NB4 (cell line): Measurements from ENCODE around the gene TBX6.
A peak's percentile ranks its signal among the peaks of the same experiment; 100 is the strongest.

Experiments used
- DNase-seq: peaks from one replicate; pipeline ENCODE4 v3.0.0; 2010; ENCODE audit warnings: low read depth
- H3K4me3 ChIP-seq: one replicate; pipeline ENCODE4 v1.5.1; 2011; ENCODE audit warnings: mild to moderate bottlenecking, low read depth, low read length, moderate library complexity
- MAX ChIP-seq: IDR thresholded peaks from 2 replicates; pipeline ENCODE4 v1.6.1; 2011; ENCODE audit warnings: low read depth, low read length
- MYC ChIP-seq: IDR thresholded peaks from 2 replicates; pipeline ENCODE4 v1.6.1; 2011; ENCODE audit warnings: low read depth, low read length
- POLR2A ChIP-seq: IDR thresholded peaks from 2 replicates; pipeline ENCODE4 v1.6.1; 2011; ENCODE audit warnings: mild to moderate bottlenecking; ENCODE audit not compliant: insufficient read length; ENCODE audit errors: extremely low read depth
- TF ChIP-seq, protein P1 (sequence below): IDR thresholded peaks from one replicate; pipeline ENCODE4 v1.5.1; 2012; ENCODE audit warnings: low read depth, low read length

Gene TBX6

GRCh38 chr16:30114411-30114810 lies 22.7 kb upstream of the TBX6 start:
- H3K4me3 ChIP-seq = no peak overlapping the region
- no peak for DNase-seq
- TF ChIP-seq POLR2A (no peak), MYC (no peak), MAX (no peak)
- TF ChIP-seq, protein P1, sequence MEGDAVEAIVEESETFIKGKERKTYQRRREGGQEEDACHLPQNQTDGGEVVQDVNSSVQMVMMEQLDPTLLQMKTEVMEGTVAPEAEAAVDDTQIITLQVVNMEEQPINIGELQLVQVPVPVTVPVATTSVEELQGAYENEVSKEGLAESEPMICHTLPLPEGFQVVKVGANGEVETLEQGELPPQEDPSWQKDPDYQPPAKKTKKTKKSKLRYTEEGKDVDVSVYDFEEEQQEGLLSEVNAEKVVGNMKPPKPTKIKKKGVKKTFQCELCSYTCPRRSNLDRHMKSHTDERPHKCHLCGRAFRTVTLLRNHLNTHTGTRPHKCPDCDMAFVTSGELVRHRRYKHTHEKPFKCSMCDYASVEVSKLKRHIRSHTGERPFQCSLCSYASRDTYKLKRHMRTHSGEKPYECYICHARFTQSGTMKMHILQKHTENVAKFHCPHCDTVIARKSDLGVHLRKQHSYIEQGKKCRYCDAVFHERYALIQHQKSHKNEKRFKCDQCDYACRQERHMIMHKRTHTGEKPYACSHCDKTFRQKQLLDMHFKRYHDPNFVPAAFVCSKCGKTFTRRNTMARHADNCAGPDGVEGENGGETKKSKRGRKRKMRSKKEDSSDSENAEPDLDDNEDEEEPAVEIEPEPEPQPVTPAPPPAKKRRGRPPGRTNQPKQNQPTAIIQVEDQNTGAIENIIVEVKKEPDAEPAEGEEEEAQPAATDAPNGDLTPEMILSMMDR = no peak

- TF ChIP-seq MYC = no peak
- TF ChIP-seq MAX = no peak
- TF ChIP-seq, protein P1 = no peak
- TF ChIP-seq POLR2A = no peak
- H3K4me3 ChIP-seq = no peak overlapping the region
- DNase-seq = no peak
These were observed 22.1 kb upstream of the TBX6 start for GRCh38 chr16:30113711-30114333.

DNA sequence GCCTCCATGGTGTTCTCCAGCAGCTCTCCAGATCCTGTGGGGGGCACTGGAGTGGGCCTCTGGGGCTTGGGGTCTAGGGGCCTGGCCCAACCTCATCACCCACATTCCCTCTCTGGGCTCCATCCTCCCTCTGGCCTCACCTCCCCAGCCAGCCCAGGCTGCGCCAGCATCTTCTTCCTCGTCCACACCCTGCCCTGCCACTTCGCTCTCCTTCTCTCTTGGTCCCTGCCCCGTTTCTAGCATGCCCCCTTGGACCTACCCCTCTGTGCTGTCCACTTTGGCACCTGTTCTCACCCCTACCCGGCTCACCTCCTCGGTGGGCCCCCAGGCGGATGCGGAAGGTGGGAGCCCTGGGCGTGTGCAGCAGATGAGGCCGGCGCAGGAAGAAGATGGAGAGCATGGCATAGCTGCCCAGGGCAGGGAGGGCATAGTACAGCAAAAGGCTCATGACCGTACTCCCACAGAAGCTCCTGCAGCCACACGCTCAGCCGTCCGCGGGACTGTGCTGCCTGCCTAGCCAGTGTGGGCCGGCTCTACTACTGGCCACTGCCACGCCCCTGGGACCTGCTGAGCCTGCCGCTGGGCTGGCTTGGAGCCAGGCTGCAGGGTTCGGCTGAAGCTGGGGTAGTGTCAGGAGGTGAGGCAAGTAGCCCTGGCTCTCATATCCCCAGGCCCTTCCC lies 21.4 kb upstream of the TBX6 start, which contains the start of gene GDPD3:
Gene GDPD3, minus strand, starts transcription at position 507 of the 680 bp plus-strand sequence. Its CDS starts 59 bp downstream, at position 448.
- TF ChIP-seq POLR2A (no peak), MYC (no peak), MAX (no peak)
- TF ChIP-seq, protein P1 = no peak
- DNase-seq = no peak
- no peak within 1 kb of the TSS for H3K4me3 ChIP-seq

DNA sequence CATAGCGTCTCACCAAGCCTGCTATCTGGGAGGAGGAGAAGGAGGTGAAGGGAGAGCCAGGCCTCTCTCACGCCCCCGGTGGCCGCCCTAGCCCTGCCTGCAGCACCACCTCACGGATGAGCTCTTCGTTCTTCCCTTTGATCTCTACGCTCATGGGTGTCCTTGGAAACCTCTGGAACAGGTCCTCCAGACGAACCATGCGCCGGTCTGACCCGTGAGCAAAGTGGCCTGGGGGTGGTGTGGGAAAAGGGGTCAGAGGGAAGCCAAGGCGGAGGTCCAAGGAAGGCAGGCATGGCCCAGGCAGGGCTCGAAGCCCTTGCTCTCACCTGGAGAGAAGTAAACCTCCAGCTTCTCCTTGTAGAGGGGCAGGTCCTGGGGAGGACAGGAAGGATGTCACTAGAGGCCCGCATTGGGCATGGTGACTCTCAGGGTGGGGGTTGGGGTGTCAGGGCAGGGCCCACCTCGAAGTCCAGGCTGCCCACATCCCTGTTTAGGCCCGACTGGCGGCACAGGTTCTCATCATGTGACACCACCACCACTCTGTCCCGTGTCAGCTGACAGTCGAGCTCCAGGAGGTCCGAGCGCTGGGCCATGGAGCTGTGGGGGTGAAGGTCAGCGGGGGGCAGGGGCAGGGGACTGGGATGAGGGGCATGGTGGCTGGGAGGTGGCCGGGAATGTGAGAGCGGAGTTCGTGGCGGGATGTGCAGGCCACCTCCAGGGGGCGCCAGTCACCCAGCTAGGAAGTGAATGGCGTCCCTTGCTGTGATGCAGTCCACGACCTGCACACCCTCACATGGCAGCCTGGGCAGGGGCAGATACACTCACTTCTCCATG lies 20.7 kb upstream of the TBX6 start:
- TF ChIP-seq MYC (no peak), POLR2A (no peak), MAX (no peak)
- TF ChIP-seq, protein P1 = peak; percentile 74
- H3K4me3 ChIP-seq = no peak overlapping the region
- peak; percentile 80 for DNase-seq

DNA sequence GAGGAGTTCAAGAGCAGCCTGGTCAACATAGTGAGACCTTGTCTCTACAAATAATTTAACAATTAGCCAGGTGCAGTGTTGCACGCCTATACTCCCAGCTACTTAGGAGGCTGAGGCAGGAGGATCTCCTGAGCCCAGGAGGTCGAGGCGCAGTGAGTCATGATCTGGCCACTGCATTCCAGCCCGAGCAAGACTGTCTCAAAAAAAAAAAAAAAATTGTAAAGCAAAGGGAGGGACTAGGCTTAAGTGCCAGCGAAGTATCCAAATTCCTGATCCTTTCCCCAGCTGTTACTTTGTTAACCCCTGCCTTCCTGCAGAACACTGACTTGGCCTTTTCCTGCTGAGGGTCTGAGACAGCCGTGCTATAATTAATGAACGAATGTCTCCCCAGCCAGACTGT lies 18.9 kb upstream of the TBX6 start:
- no peak for DNase-seq
- TF ChIP-seq MYC (no peak), POLR2A (no peak), MAX (no peak)
- TF ChIP-seq, protein P1 = no peak
- H3K4me3 ChIP-seq = no peak overlapping the region
